Mucosa of gallbladder (tissue), 1 donor: ENCODE measurements around the gene FXYD3. TPM values are rescaled to one million over a fixed set of nuclear protein-coding genes. Genes with fewer than 3 reads are reported as not detected.

Experiments
- DNase-seq: peaks from one replicate; pipeline ENCODE4 v3.0.0-alpha.2; 2020; ENCODE audit warnings: low spot score
- total RNA-seq: library from RNA; stranded (reverse); gene quantifications from one replicate; pipeline ENCODE4 v1.2.1, GENCODE V29; 2021
- donor health status: DM: no; HTN: no; CAD: no.

The FXYD3 gene
- total RNA-seq, 1 donor from 2014 or later = 139 TPM

GRCh38 chr19:35106291-35106583, 9.4 kb upstream of the FXYD3 start:
- no peak for DNase-seq

- no peak for DNase-seq
These were observed 8.6 kb upstream of the FXYD3 start for GRCh38 chr19:35106898-35107541.

- peak; percentile 51 for DNase-seq
These were observed 8.1 kb upstream of the FXYD3 start for GRCh38 chr19:35107545-35107944.

- no peak for DNase-seq
These were observed 6.9 kb upstream of the FXYD3 start for GRCh38 chr19:35108730-35109129.

- no peak for DNase-seq
These were observed 6.1 kb upstream of the FXYD3 start for GRCh38 chr19:35109395-35110112.

- DNase-seq = no peak
These were observed 4.6 kb upstream of the FXYD3 start for GRCh38 chr19:35110974-35111373.

GRCh38 chr19:35112995-35113688, 2.5 kb upstream of the FXYD3 start:
- DNase-seq = no peak

GRCh38 chr19:35114353-35115176, 1.1 kb upstream of the FXYD3 start:
- DNase-seq = peak; percentile 59

GRCh38 chr19:35116072-35116801, 614 bp downstream of the FXYD3 start:
- DNase-seq = peak; percentile 56

GRCh38 chr19:35117116-35117515, 1.5 kb downstream of the FXYD3 start:
- DNase-seq = no peak

GRCh38 chr19:35117799-35118198, 2.2 kb downstream of the FXYD3 start:
- no peak for DNase-seq

GRCh38 chr19:35118268-35119020, 2.8 kb downstream of the FXYD3 start:
- no peak for DNase-seq

- no peak for DNase-seq
These were observed 3.5 kb downstream of the FXYD3 start for GRCh38 chr19:35119091-35119490.

GRCh38 chr19:35119578-35120155, 4.0 kb downstream of the FXYD3 start:
- DNase-seq = no peak

- DNase-seq = no peak
These were observed 4.9 kb downstream of the FXYD3 start for GRCh38 chr19:35120492-35120891.

- DNase-seq = no peak
These were observed 5.3 kb downstream of the FXYD3 start for GRCh38 chr19:35120898-35121297.

- no peak for DNase-seq
These were observed 7.3 kb downstream of the FXYD3 start for GRCh38 chr19:35122687-35123551.

- no peak for DNase-seq
These were observed 8.0 kb downstream of the FXYD3 start for GRCh38 chr19:35123573-35123972.
